Astrocyte of the spinal cord (primary cell): ENCODE measurements around the gene BAG3.

Experiments
- DNase-seq: peaks from one replicate; pipeline ENCODE4 v3.0.0; 2011; ENCODE audit warnings: low read depth, low spot score
- H3K4me3 ChIP-seq: 2 replicates; pipeline ENCODE4 v1.5.1; 2011; ENCODE audit warnings: low read depth, mild to moderate bottlenecking, low read length, moderate library complexity
- CTCF ChIP-seq: IDR thresholded peaks from 2 replicates; pipeline ENCODE4 v1.5.1; 2012; ENCODE audit warnings: low read depth, mild to moderate bottlenecking, low read length, inconsistent platforms
- in situ Hi-C: cut with HindIII; loops from 2 replicates; pipeline ENCODE4 v1.10.0; 2017; ENCODE audit warnings: low sequenced_read_pairs

Gene BAG3

GRCh38 chr10:119625570-119626280, 25.5 kb upstream of the BAG3 start:
- in situ Hi-C loops, result no loop called here
- no peak for DNase-seq
- TF ChIP-seq CTCF, result no peak

GRCh38 chr10:119630300-119630699, 20.9 kb upstream of the BAG3 start:
- no peak for TF ChIP-seq CTCF
- no peak for DNase-seq
- H3K4me3 ChIP-seq, result no peak overlapping the region
- in situ Hi-C loops, result no loop called here

More at GRCh38 chr10:119625570-119626280, 25.5 kb upstream of the BAG3 start:
- no peak overlapping the region for H3K4me3 ChIP-seq

- TF ChIP-seq CTCF, result no peak
- no peak overlapping the region for H3K4me3 ChIP-seq
- in situ Hi-C loops, result no loop called here
- DNase-seq, result no peak
Observed at GRCh38 chr10:119633538-119634218, 17.5 kb upstream of the BAG3 start.

- in situ Hi-C loops, result no loop called here
- DNase-seq, result no peak
Observed at GRCh38 chr10:119634219-119634544, 17.0 kb upstream of the BAG3 start.

GRCh38 chr10:119637631-119638030, 13.5 kb upstream of the BAG3 start:
- no peak for TF ChIP-seq CTCF
- no peak overlapping the region for H3K4me3 ChIP-seq
- in situ Hi-C loops, result no loop called here
- DNase-seq, result no peak

More at GRCh38 chr10:119634219-119634544, 17.0 kb upstream of the BAG3 start:
- no peak overlapping the region for H3K4me3 ChIP-seq
- TF ChIP-seq CTCF, result no peak

GRCh38 chr10:119638982-119639381, 12.2 kb upstream of the BAG3 start:
- H3K4me3 ChIP-seq, result no peak overlapping the region
- DNase-seq, result no peak
- in situ Hi-C loops, result no loop called here

More at GRCh38 chr10:119638982-119639381, 12.2 kb upstream of the BAG3 start:
- TF ChIP-seq CTCF, result no peak
